ENCODE data around the gene PRKN. TPM values are rescaled to one million over a fixed set of nuclear protein-coding genes. Genes with fewer than 3 reads are reported as not detected.

PRKN gene
- total RNA-seq, 1 donor from 2014 or later: 2.8 TPM

DNA sequence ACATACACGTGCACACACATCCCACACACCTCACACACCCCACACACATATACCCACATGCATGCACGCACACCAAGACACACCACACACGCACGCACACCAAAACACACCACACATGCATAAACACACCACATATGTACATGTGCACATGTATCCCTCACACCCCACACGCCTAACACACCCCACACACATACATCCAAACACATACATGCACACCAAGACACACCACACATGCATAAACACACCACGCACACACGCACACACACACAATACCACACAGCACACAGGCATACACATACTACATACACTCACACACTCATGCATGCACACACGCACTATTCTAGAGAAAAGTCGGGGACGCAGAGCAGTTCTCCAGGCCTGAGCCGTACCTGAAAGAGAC lies 671.5 kb downstream of the PRKN start:
- Histone ChIP-seq H3K4me3 (no peak overlapping the region), H3K27me3 (no peaks in the 10 kb centered on the region), H3K9ac (no peak overlapping the region), H3K4me1 (no peaks in the 10 kb centered on the region), H3K4me2 (no peak overlapping the region), H3K36me3 (no peaks in the 10 kb centered on the region), H3K9me3 (ENCODE audit: low read depth) (no peaks in the 10 kb centered on the region), H4K20me1 (ENCODE audit: low read depth) (no peaks in the 10 kb centered on the region), H3F3A (ENCODE audit: low read depth) (no peaks in the 10 kb centered on the region), H3K27ac (no peak overlapping the region), H2AFZ (replicated peaks) (peak overlapping the region; percentile 21), H3K79me2 (ENCODE audit: low read depth) (no peaks in the 10 kb centered on the region)
- no peak for DNase-seq (ENCODE audit: low spot score)
- no peaks in the 10 kb centered on the region for H3K9me3 Mint-ChIP-seq
- no peak overlapping the region for H3K27ac Mint-ChIP-seq
- TF ChIP-seq, protein P1, sequence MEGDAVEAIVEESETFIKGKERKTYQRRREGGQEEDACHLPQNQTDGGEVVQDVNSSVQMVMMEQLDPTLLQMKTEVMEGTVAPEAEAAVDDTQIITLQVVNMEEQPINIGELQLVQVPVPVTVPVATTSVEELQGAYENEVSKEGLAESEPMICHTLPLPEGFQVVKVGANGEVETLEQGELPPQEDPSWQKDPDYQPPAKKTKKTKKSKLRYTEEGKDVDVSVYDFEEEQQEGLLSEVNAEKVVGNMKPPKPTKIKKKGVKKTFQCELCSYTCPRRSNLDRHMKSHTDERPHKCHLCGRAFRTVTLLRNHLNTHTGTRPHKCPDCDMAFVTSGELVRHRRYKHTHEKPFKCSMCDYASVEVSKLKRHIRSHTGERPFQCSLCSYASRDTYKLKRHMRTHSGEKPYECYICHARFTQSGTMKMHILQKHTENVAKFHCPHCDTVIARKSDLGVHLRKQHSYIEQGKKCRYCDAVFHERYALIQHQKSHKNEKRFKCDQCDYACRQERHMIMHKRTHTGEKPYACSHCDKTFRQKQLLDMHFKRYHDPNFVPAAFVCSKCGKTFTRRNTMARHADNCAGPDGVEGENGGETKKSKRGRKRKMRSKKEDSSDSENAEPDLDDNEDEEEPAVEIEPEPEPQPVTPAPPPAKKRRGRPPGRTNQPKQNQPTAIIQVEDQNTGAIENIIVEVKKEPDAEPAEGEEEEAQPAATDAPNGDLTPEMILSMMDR (IDR thresholded peaks at IDR 0.05): no peak
- TF ChIP-seq EZH2phosphoT487 (IDR thresholded peaks at IDR 0.05) (no peak), EZH2 (IDR thresholded peaks at IDR 0.05) (no peak)
- peaks cover 24% of the 10 kb centered on the region for H3K4me1 Mint-ChIP-seq
- peaks cover 2% of the 10 kb centered on the region for H3K27me3 Mint-ChIP-seq (ENCODE audit: insufficient read depth, low read depth)
- no peaks in the 10 kb centered on the region for H3K36me3 Mint-ChIP-seq
- H3K4me3 Mint-ChIP-seq: no peak overlapping the region

GRCh38 chr6:162055365-162055764 lies 672.2 kb downstream of the PRKN start:
- Mint-ChIP-seq H3K27me3 (ENCODE audit: insufficient read depth, low read depth) (peaks cover 2% of the 10 kb centered on the region), H3K4me3 (no peak overlapping the region), H3K27ac (no peak overlapping the region), H3K36me3 (no peaks in the 10 kb centered on the region), H3K9me3 (no peaks in the 10 kb centered on the region), H3K4me1 (peaks cover 27% of the 10 kb centered on the region)
- no peaks in the 10 kb centered on the region for H4K20me1 ChIP-seq (ENCODE audit: low read depth)
- TF ChIP-seq, protein P1 (IDR thresholded peaks at IDR 0.05): no peak
- TF ChIP-seq EZH2phosphoT487 (IDR thresholded peaks at IDR 0.05) (no peak), EZH2 (IDR thresholded peaks at IDR 0.05) (no peak)
- no peak overlapping the region for H3K4me2 ChIP-seq
- no peak overlapping the region for H3K9ac ChIP-seq
- no peaks in the 10 kb centered on the region for H3K4me1 ChIP-seq
- H3K27me3 ChIP-seq: no peaks in the 10 kb centered on the region
- H3K27ac ChIP-seq: no peak overlapping the region
- H3F3A ChIP-seq (ENCODE audit: low read depth): no peaks in the 10 kb centered on the region
- H3K4me3 ChIP-seq: no peak overlapping the region
- no peak for DNase-seq (ENCODE audit: low spot score)
- no peaks in the 10 kb centered on the region for H3K79me2 ChIP-seq (ENCODE audit: low read depth)
- no peaks in the 10 kb centered on the region for H3K36me3 ChIP-seq
- no peaks in the 10 kb centered on the region for H3K9me3 ChIP-seq (ENCODE audit: low read depth)
- no peak overlapping the region for H2AFZ ChIP-seq (replicated peaks)

DNA sequence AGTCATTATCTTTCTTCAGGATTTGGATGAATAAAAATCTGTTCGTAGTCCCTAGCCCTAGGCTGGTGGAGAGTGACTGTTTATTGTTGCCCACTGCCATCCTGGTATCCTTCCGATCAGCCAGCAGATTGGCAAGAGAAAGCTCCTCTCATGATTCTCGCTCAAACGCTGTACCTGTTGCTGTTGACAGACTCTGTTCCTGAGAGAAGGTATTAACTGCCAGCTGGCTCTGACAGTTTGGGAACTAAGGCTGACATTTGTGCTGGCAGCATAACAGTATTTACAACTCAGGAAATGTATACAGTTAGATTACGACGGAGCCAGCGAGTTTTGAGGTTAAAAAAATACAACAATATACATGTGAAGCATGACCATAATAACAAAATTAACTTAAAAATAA lies 674.5 kb downstream of the PRKN start:
- peaks cover 26% of the 10 kb centered on the region for H3K4me1 Mint-ChIP-seq
- H3K9me3 Mint-ChIP-seq: no peaks in the 10 kb centered on the region
- no peak overlapping the region for H3K4me3 Mint-ChIP-seq
- no peaks in the 10 kb centered on the region for H3K36me3 Mint-ChIP-seq
- Histone ChIP-seq H3K9ac (no peak overlapping the region), H3K27me3 (no peaks in the 10 kb centered on the region), H3K36me3 (no peaks in the 10 kb centered on the region), H3K9me3 (ENCODE audit: low read depth) (no peaks in the 10 kb centered on the region), H3K79me2 (ENCODE audit: low read depth) (no peaks in the 10 kb centered on the region), H3K4me2 (no peak overlapping the region), H3K27ac (no peak overlapping the region), H3F3A (ENCODE audit: low read depth) (no peaks in the 10 kb centered on the region), H3K4me3 (no peak overlapping the region), H3K4me1 (no peaks in the 10 kb centered on the region), H4K20me1 (ENCODE audit: low read depth) (no peaks in the 10 kb centered on the region), H2AFZ (replicated peaks) (no peak overlapping the region)
- no peak for DNase-seq (ENCODE audit: low spot score)
- TF ChIP-seq, protein P1 (IDR thresholded peaks at IDR 0.05): no peak
- TF ChIP-seq EZH2phosphoT487 (IDR thresholded peaks at IDR 0.05) (no peak), EZH2 (IDR thresholded peaks at IDR 0.05) (no peak)
- H3K27ac Mint-ChIP-seq: no peak overlapping the region
- H3K27me3 Mint-ChIP-seq (ENCODE audit: insufficient read depth, low read depth): peaks cover 2% of the 10 kb centered on the region

Data from neural progenitor cell (in vitro differentiated cells).